ENCODE results near the gene DHX30.
"Not testable (repeated sequence)": the region's sequence is repeated elsewhere in the genome, so short reads cannot be mapped to it uniquely, and the experiment has no call there.

DHX30 gene

DNA sequence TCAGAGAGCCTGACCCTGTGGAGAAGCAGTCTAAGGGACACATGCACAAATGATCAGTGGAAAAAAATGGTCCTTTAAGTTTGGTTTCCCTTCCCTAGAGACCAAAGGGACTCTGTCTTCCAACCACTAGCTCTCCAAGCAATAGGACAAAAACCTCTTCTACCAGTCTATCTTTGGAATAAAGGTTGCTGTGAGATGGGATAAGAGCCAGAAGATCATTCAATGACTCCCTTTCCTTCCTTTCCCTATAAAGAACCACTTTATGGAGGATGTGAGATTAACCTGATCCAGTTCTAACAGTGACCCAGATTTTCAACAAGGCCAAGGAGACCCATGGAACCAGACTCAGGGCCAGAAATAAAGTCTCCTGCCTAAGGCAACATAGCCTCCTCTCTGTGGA, 74.8 kb downstream of the DHX30 start:
- no peak for DNase-seq (ENCODE audit: low read depth in 2 of 2, low spot score in 1 of 2)

DNA sequence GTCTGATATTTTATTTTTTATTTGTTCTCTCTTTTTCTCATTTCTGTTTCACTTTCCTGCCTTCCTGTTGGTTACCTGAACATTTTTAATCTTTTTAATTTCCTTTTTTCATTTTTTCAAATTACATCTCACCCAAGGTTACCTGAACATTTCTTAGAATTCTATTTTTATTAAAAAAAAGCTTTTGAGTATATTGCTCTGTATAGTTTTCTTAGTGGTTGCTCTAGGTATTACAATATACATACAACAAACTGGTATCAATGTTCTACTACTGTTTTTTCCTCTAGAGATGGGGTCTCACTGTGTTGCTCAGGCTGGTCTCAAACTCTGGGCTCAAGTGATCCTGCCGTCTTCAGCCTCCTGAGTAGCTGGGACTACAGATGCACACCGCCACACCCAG, 79.4 kb downstream of the DHX30 start:
- DNase-seq (ENCODE audit: low read depth in 2 of 2, low spot score in 1 of 2) = no peak

DNA sequence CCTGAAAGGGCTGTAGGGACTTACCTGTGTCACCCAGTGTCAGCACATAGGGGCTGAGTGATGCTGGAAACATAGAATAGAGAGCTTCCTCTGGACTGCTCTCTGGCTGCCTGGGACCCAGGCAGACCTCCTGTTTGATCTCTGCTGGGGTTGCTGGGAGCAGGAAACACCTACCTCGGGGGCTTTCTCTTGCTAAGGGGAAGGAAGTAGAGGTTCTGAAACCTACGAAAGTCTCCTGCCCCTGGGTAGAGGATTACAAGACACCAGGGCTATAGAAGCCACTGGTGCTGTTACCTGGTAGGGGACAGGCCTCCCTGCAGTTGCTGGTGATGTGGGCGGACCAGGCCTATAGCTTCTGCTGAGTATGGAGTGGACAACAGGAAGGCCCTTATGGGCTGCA, 81.7 kb downstream of the DHX30 start:
- DNase-seq (ENCODE audit: low read depth in 2 of 2, low spot score in 1 of 2) = no peak

DNA sequence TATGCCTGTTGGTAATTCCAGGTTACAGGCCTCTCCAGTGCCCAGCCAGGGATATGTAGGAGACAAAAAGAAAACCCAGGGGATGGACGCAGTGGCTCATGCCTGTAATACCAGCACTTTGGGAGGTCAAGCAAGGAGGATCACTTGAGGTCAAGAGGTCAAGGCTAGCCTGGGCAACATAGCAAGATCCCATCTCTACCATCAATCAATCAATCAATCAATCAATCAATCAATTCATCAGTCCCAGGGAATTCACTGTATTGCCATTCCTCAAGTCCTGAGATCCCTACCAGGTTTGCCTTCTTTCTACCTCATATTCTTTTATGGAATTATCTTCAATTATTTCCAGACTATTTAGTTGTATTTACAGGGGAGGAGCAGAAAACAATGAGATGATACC, 82.2 kb downstream of the DHX30 start:
- no peak for DNase-seq (ENCODE audit: low read depth in 2 of 2, low spot score in 1 of 2)

DNA sequence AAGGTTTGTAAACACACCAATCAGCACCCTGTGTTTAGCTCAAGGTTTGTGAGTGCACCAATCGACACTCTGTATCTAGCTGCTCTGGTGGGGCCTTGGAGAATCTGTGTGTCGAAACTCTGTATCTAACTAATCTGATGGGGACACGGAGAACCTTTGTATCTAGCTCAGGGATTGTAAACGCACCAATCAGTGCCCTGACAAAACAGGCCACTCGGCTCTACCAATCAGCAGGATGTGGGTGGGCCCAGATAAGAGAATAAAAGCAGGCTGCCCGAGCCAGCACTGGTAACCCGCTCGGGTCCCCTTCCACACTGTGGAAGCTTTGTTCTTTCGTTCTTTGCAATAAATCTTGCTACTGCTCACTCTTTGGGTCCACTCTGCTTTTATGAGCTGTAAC, 85.1 kb downstream of the DHX30 start:
- not testable (repeated sequence) for DNase-seq (ENCODE audit: low read depth in 2 of 2, low spot score in 1 of 2)

DNA sequence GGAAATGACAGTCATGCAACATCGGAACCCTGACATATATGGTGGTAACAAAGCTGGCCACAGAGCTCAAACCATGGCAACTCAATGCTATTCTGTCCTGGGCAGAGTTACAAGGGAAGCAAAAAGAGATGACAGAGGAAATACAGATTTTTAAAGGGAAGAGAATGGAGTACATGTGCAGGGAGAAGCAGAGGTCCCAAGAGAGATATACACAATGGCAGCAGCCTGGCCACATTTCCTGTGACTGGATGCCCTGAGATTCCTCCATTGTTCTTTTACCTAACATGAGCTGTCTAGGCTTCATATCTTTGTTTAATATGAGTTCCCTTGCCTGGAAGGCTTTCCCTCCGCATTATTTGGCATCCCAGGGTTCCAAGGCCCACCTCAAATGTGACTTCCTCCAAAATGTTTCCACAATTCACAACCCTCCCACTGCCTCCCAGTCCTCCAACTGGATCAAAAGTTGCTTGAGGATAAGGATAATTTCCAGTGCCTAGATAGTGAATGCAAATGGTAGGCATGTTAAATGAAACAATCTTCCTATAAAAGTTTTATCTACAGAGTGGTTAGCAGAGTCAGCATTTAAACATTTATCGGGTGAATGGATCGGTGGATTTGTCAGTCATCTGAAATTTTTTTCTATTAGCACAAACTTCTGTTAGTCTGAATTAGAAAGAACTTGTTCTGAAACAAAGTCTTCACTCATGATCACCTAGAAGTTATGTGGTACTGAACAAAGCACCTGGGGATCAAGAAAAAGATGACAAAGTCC, 86.2 kb downstream of the DHX30 start:
- DNase-seq (ENCODE audit: low read depth in 2 of 2, low spot score in 1 of 2) = no peak

DNA sequence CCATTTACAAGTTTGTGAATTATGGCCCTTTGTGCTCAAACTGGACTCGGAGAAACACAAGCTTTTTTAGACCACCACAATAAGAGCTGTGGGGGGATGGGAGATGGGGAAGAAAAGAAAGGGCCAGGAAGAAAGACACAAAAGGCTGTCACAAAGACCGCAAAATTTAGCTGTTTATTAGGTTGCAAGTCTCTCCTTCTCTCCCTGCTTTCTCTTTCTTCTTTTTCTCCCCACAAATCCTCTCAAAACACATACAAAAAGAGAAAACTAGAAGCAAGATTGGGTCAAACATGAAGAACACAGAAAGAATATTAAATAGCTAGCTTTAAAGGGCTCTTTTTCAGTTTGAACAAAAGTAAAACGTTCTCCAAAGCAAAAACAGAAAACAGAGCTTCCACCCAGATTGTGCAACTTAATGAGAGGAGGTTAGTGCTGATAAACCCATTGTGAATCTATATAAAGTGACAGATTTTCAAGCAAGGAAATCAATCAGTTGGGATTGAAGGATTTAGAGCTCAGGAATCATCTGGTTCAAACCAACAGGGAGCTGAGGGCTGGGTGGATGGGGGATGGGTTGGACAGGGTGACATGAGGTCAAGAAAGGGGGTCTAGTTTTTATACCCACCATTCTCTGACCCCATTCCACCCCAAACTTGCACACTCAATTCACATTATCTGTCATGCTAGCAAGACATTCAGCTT, 87.3 kb downstream of the DHX30 start:
- DNase-seq (ENCODE audit: low read depth in 2 of 2, low spot score in 1 of 2) = no peak

DNA sequence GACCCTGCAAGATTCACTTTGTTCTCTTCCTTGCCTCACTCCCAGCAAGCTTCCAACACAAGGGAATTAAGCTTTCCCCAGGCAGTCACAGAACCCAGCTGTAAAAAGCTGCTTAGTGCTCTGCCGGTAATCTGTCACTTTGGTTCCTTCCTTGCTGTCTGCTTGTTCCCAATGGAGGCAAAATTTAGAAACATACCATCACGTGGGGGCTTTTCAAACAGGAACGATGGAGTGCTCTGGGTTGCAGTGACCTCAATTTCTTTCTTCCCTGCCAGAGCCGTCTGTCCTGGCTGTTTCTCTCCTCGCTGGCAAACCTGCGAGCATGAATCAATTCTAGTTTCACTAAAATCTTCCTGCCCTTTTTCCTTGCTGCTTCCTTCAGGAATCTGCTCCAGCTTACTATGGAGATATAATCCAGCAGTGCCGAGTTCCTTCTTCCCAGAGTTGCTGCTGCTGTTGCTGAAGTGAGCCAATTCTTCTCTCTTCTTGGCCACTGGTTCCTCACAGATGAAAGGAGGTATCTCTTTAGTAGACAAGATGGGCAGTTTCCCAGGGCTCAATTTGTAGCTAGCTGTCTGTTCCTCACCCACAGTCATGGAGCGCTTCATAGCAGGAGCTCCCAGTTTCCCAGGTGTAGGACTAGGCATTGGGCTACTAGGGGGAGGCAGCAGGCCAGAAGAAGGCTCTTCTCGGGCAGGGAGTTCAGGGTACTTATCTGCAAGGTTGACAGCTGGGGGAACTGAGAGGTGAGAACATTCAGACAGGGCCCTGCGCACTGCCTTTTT, 88.1 kb downstream of the DHX30 start:
- no peak for DNase-seq (ENCODE audit: low read depth in 2 of 2, low spot score in 1 of 2)

DNA sequence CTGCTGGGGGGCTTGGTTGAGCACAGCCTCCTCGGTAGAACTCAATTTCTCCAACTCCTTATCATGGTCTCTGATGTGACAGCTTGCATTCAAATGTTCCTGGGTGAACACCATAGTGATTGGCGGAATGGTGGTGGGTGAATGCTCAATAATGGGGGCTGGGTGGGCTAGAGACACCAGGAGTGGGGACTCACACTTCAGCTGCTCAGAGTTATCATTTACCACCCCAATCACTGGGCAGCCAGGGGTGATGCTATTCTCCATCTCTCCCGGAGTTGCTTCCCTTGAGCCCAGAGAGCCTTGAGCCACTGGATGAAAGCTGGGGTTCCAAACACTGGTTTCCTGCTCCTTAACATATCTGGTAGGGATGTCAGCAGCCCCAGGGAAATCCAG, 88.7 kb downstream of the DHX30 start:
- DNase-seq (ENCODE audit: low read depth in 2 of 2, low spot score in 1 of 2) = no peak

DNA sequence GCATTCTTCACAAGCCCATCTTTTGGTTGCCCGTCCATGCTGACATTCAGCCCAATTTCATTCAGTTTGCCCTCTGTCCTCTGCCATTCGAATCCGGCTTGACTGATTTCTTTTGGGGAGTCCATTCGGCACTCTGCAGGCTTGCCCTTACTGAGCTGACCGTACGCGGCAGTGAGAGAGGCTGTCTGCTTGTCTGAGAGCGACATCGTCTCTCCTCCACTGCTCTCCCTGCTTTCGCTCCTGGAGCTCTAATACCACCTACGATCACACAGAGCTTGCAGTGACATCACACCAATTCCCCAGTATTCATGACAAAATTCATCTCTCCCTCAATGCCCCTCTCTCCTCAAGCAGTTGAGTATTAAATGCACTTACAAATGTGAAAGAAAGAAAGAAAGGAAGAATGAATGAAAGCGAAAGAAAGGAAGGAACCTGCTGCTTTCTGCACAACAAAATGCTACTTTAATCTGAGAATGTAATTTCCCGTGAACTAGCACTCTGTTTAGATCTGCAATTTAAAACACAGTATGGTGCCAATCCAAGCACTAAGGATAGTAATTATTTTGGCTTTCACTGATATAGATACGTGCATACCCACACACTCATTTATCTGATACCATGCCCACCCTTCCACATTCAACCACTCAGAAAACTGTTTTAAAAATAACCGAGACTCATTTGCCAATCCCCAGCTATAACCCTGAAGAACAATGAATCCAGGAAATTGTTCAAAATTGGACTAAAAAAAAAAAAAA, 89.5 kb downstream of the DHX30 start:
- DNase-seq (ENCODE audit: low read depth in 2 of 2, low spot score in 1 of 2) = no peak

DNA sequence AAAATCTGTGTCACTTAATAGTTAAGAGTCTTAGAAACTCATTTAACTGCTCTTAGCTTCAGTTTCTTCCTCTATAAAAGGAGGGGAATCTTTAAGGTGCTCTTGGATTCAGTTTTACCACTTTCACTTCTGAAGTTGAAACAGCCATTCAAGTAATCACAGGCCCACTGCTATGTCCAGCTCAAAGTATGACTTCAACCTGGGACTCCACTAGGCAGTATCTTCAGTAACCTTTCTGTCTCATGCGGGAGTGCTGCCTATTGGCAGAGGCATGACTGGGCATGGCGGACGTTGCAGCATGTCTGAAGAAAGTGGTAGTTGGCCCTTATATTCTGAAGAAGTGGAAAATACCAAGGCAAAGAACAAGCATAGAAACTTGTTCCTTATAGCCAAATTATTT, 92.3 kb downstream of the DHX30 start:
- DNase-seq (ENCODE audit: low read depth in 2 of 2, low spot score in 1 of 2) = no peak

DNA sequence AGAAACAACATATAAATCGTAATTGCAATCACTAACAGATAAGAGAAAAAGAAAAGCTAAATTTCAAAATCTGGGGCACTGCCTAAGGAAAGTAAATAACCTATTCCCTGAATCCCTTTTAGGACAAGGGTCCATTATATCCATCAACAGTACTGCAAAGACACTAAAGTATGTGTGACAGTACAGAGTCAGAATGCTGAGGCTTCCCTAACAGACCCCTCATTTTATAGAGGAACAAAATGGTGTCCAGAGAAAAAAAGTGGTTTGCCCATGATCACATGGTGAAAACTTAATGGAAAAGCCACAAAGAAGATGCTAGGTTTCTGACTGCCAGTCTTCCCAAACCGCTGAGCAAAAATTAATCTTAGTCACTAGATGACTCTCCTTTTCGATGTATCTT, 93.8 kb downstream of the DHX30 start:
- no peak for DNase-seq (ENCODE audit: low read depth in 2 of 2, low spot score in 1 of 2)

DNA sequence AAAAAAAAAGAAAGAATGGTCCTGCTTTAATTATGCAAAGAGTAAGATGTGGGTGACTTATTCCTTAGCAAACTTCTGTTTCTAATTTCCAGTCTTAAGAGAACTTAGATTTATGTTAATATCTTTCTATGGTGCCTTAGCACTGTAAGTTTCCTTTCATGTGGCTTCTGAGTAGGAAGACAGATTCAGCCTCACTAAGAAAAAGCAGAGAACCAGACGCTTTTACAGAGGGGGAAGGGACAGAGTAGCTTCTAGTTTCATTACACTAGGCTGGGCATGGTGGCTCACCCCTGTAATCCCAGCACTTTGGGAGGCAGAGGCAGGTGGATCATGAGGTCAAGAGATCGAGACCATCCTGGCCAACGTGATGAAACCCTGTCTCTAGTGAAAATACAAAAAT, 95.0 kb downstream of the DHX30 start:
- DNase-seq (ENCODE audit: low read depth in 2 of 2, low spot score in 1 of 2) = no peak

DNA sequence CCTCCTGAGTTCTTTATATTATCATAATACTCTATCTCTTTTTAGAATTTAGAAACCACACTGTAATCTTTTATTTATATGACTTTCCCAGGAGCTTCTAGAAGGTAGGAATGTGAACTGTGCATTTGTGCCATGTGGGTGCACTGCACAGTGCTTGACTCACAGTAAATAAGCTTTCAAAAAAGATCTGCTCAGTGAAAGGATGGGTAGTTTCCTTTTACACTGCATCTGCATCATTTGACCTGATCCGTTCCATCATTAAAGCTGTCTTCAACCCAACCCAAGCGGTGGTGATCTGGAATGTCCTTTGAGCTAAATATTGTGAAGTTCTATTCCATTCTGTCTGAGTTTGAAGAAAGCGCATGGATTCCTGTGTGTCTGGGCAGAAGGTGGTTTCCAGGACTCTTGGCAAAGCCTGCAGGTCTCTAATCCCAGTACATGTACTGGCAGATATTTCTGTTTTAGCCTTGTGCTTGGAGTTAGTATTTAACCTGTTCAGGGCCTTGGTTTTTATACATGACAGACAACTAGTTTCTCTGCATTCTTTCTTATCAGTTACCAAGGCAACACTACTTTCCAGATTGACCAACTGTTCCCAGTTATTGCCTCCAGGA, 96.7 kb downstream of the DHX30 start:
- DNase-seq (ENCODE audit: low read depth in 2 of 2, low spot score in 1 of 2) = no peak

Data from stimulated activated CD8-positive, alpha-beta memory T cell treated with anti-CD3 and anti-CD28 coated beads, Interleukin-4, amount 100 ng/mL, for 4 hours (primary cell).